Activated CD4-positive, alpha-beta T cell treated with anti-CD3 and anti-CD28 coated beads for 36 hours (primary cell): ENCODE measurements around the gene NOTCH4. TPM values are rescaled to one million over a fixed set of nuclear protein-coding genes. Genes with fewer than 3 reads are reported as not detected.
A peak's percentile ranks its signal among the peaks of the same experiment; 100 is the strongest.
"Not testable (repeated sequence)": the region's sequence is repeated elsewhere in the genome, so short reads cannot be mapped to it uniquely, and the experiment has no call there.

Experiments
- ATAC-seq: fragments of 200-7000 bp; cut with Tn5 transposase; one replicate; pipeline ENCODE4 v1.10.0; 2021; ENCODE audit warnings: mild to moderate bottlenecking, moderate library complexity
- CTCF ChIA-PET: fragments of 350-600 bp; sonication (Branson Sonifier 250); formaldehyde crosslinking; loops from one replicate; lab custom pipeline; 2021; ENCODE audit warnings: antibody characterized with exemption; lab: Charles Lee
- POLR2A ChIA-PET: fragments of 350-600 bp; sonication (Branson Sonifier 250); formaldehyde crosslinking; loops from one replicate; lab custom pipeline; 2021; ENCODE audit warnings: antibody characterized with exemption, inconsistent platforms; lab: Charles Lee
- DNase-seq: peaks from one replicate; pipeline ENCODE4 v3.0.0-alpha.2; 2020
- H3K27ac Mint-ChIP-seq: one replicate; pipeline ENCODE4 v1.8.0; 2021; ENCODE audit warnings: mixed read lengths
- H3K27me3 Mint-ChIP-seq: one replicate; pipeline ENCODE4 v1.8.0; 2021; ENCODE audit warnings: mixed read lengths
- H3K36me3 Mint-ChIP-seq: one replicate; pipeline ENCODE4 v1.8.0; 2021; ENCODE audit warnings: low read depth, mixed read lengths
- H3K4me1 Mint-ChIP-seq: one replicate; pipeline ENCODE4 v1.8.0; 2021; ENCODE audit warnings: mixed read lengths
- H3K4me3 Mint-ChIP-seq: one replicate; pipeline ENCODE4 v1.8.0; 2021; ENCODE audit warnings: mild to moderate bottlenecking, moderate library complexity, mixed read lengths
- H3K9me3 Mint-ChIP-seq: one replicate; pipeline ENCODE4 v1.8.0; 2021; ENCODE audit warnings: low read depth, mixed read lengths
- intact Hi-C, 2 experiments: fragments of 100-400 bp; cut with DNase I in 1 of 2; cut with micrococcal nuclease in 1 of 2; formaldehyde crosslinking; loops; one replicate each; pipeline versions ENCODE4 v1.14.2 to v1.15.1; 2022 to 2024; cut with DNase I, micrococcal nuclease
- total RNA-seq, 2 experiments: library from RNA; stranded (reverse); gene quantifications; one replicate each; pipeline ENCODE4 v1.2.3, GENCODE V29; 2021

Gene NOTCH4
- total RNA-seq, result 1 to 10 TPM in 1 of 2 experiments, under 1 TPM in 1; 0.69 to 1.1 TPM

DNA sequence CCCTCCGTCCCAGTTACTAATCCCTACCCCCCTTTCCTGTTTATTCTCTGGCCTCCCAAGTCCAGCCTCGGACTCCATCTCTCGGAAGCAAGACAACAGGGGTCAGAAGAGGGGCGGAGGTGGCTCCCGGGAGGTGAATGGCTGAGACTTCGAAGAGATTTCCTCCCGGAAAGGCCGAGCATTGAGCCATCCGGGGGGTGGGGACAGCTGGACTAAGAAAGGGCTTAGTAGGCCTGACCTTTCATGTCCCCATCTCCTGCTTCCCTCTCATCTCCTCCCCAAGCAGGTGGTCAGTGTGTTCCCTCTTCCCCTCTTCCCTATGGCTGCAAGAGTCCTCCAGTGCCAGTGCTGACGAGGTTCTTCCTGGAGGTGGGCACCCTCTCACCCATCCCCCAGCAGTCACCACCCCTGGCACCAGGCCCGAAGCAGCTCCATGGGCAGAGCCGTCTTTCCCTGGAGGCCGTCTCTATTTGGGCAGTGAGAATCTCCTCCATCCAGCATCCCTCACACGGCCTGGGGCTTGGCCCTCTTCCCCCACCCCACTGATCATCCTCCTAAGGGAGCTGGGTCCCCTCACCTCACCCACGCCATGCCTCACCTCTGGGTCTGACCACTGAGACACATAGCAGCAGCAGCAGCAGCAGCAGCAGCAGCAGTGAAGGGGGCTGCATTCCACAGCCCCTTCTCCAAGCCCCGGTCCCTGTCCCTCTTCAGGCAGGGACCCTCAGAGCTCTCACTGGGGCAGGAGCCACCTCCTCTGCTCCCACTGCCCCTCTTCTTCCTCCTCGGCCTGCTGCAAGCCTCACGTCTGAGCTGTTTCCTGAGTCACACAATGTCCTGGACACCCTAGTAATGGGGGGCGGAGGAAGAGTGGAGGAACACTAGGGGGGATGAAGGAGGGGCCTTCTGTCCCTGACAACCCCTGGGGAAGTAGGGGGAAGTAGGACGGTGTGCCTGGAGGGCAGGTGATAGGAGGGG lies at the start of gene NOTCH4:
TSS of gene NOTCH4 (minus strand) at position 810 of the 978 bp plus-strand sequence. CDS start at position 671, 139 bp downstream.
- Mint-ChIP-seq H3K36me3 (no peaks in the 10 kb centered on the region), H3K4me1 (peaks cover 13% of the 10 kb centered on the region), H3K4me3 (no peak within 1 kb of the TSS), H3K27me3 (no peaks in the 10 kb centered on the region), H3K27ac (peak within 1 kb of the TSS; percentile 24), H3K9me3 (no peaks in the 10 kb centered on the region)
- no peak for DNase-seq
- CTCF ChIA-PET, result interaction anchor here (1.1 kb wide), 1 partner anchor 21 kb away, joined by 3 read pairs; no protein-coding TSS in a partner anchor
- POLR2A ChIA-PET, result no interaction called here
- intact Hi-C loops, result no loop called here
- no peak for ATAC-seq

DNA sequence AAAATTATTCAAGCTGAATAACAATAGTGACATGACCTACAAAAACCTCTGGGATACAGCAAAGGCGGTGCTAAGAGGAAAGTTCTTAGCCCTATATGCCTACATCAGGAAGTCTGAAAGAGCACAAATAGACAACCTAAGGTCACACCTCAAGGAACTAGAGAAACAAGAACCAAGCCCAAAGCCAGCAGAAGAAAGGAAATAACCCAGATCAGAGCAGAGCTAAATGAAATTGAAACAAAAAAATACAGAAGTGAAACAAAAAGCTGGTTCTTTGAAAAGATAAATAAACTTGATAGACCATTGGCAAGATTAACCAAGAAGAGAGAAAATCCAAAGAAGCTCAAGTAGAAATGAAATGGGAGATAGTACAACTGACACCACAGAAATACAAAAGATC lies 47.6 kb upstream of the NOTCH4 start:
- peak overlapping the region; percentile 13 for H3K27ac Mint-ChIP-seq
- intact Hi-C loops, result no loop called here
- ChIA-PET POLR2A (no interaction called here), CTCF (interaction anchor here (0.7 to 1.4 kb wide), 3 partner anchors 16 to 204 kb away, joined by 3 to 4 read pairs (median 3); no protein-coding TSS in a partner anchor)
- H3K4me3 Mint-ChIP-seq, result no peak overlapping the region
- H3K9me3 Mint-ChIP-seq, result no peaks in the 10 kb centered on the region
- H3K36me3 Mint-ChIP-seq, result no peaks in the 10 kb centered on the region
- DNase-seq (no peak), ATAC-seq (no peak)
- no peaks in the 10 kb centered on the region for H3K27me3 Mint-ChIP-seq
- H3K4me1 Mint-ChIP-seq, result peaks cover 16% of the 10 kb centered on the region

DNA sequence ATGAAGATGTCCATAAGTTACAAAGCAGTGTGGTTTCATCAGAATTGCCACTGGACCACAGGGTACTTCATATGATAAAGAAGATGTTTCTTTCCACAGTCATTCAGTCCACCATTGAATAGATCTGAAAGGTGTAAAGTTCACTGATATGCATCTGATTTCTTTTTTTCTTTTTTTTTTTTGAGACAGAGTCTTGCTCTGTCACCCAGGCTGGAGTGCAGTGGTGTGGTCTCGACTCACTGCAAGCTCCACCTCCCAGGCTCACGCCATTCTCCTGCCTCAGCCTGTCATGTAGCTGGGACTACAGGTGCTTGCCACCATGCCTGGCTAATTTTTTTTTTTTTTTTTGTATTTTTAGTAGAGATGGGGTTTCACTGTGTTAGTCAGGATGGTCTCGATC lies 44.6 kb upstream of the NOTCH4 start:
- H3K27me3 Mint-ChIP-seq, POLR2A ChIA-PET, H3K36me3 Mint-ChIP-seq, H3K9me3 Mint-ChIP-seq, ATAC-seq, H3K27ac Mint-ChIP-seq, intact Hi-C loops, H3K4me3 Mint-ChIP-seq, DNase-seq: not testable (repeated sequence)
- H3K4me1 Mint-ChIP-seq, result peaks cover 14% of the 10 kb centered on the region
- CTCF ChIA-PET, result interaction anchor here (1.0 to 1.4 kb wide), 2 partner anchors 13 to 37 kb away, joined by 3 read pairs; no protein-coding TSS in a partner anchor

DNA sequence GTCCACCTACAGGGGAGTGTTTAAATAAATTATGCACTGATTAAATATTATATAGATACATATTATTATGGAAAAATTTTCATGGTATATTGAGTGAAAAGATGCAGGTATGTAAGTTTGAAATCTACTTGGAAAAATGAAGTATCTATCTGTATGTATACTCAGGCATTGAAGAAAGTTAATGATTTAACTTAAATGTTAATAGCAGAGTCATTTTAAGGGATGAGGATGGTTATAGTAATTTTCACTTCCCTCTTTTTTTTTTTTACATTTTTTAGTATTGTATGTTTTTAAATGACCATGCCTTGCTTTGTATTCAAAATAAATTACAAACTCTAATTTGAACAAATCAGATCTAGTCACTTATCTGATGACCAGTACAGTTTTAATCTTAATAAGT lies 43.2 kb upstream of the NOTCH4 start:
- DNase-seq, result no peak
- ChIA-PET CTCF (interaction anchor here (1.4 to 1.9 kb wide), 2 partner anchors 11 to 38 kb away, joined by 3 to 7 read pairs; no protein-coding TSS in a partner anchor), POLR2A (no interaction called here)
- H3K27ac Mint-ChIP-seq, result no peak overlapping the region
- H3K4me3 Mint-ChIP-seq, result no peak overlapping the region
- no peak for ATAC-seq
- intact Hi-C loops, result no loop called here
- no peaks in the 10 kb centered on the region for H3K9me3 Mint-ChIP-seq
- no peaks in the 10 kb centered on the region for H3K36me3 Mint-ChIP-seq
- H3K27me3 Mint-ChIP-seq, result peaks cover under 1% of the 10 kb centered on the region
- H3K4me1 Mint-ChIP-seq, result peaks cover 12% of the 10 kb centered on the region

DNA sequence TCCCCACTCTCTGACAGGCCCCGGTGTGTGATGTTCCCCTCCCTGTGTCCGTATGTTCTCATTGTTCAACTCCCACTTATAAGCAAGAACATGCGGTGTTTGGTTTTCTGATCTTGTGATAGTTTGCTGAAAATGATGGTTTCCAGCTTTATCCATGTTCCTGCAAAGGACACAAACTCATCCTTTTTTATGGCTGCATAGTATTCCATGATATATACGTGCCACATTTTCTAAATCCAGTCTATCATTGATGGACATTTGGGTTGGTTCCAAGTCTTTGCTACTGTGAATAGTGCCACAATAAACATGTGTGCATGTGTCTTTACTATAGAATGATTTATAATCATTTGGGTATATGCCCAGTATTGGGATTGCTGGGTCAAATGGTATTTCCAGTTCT lies 33.4 kb upstream of the NOTCH4 start:
- intact Hi-C loops, H3K4me3 Mint-ChIP-seq, H3K9me3 Mint-ChIP-seq, ATAC-seq, H3K27me3 Mint-ChIP-seq, DNase-seq, H3K36me3 Mint-ChIP-seq, H3K27ac Mint-ChIP-seq, POLR2A ChIA-PET: not testable (repeated sequence)
- CTCF ChIA-PET, result interaction anchor here (0.9 kb wide), 1 partner anchor 529 kb away, joined by 3 read pairs; no protein-coding TSS in a partner anchor
- H3K4me1 Mint-ChIP-seq, result peaks cover 25% of the 10 kb centered on the region

DNA sequence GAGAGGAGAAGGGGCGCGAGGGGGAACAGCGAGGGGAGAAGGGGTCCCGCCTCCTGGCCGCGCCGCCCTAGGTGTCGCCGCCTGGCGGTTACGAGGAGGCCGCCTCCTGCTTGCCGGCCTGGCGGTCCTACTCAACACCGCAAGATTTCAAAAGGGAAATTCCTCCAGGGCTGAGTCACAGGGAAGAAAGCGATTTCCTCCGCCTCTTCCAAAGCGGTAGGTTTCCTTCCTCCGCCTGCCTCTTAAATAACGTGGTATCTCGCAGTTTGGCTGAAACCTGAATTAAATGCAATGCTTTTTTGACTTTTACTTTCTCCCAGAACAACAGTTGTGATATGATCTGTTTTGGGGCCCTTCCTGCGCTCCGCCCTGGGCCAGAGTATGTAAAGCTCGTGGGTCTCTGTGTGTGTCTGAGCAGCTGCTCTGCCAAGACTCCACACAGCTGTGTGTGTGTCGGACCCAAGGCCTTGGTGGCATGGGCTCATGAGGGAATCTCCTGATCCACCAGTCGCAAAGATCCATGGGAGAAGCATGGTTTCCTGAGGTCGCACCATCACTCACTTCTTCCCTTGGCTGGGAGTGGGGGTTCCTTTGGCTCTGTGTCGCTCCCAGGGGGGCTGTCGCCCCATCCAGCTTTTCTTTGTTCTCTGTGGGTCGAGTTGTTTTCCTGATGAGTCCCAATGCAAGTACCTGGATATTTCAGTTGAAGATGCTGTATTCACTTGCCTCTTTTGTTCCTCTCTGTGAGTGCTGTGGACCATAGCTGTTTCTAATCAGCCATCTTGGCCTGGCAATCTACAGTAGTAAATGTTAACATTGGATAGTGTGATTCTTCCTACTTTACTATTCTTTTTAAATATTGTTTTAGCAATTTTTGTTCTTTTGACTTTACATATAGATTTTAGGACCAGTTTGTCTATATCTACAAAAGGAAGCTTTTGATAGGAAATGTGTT lies 31.6 kb upstream of the NOTCH4 start:
- Mint-ChIP-seq H3K4me1 (peaks cover 33% of the 10 kb centered on the region), H3K27me3 (peaks cover 8% of the 10 kb centered on the region), H3K9me3 (no peaks in the 10 kb centered on the region), H3K36me3 (no peaks in the 10 kb centered on the region), H3K4me3 (peak overlapping the region; percentile 43), H3K27ac (peak overlapping the region; percentile 76)
- ChIA-PET CTCF (interaction anchor here (0.5 to 3.1 kb wide), 11 partner anchors 10 to 745 kb away, joined by 3 to 24 read pairs (median 3); no protein-coding TSS in a partner anchor), POLR2A (interaction anchor here (0.6 to 1.0 kb wide), 2 partner anchors 8 to 128 kb away, joined by 3 to 4 read pairs; partner anchors contain the start of gene ATF6B)
- intact Hi-C loops, result loop anchor here in 1 of 2 experiments (2.0 kb wide), 2 partner anchors 15 to 115 kb away; partner anchors contain the start of gene TSBP1
- ATAC-seq (peak; percentile 90), DNase-seq (peak; percentile 84)

DNA sequence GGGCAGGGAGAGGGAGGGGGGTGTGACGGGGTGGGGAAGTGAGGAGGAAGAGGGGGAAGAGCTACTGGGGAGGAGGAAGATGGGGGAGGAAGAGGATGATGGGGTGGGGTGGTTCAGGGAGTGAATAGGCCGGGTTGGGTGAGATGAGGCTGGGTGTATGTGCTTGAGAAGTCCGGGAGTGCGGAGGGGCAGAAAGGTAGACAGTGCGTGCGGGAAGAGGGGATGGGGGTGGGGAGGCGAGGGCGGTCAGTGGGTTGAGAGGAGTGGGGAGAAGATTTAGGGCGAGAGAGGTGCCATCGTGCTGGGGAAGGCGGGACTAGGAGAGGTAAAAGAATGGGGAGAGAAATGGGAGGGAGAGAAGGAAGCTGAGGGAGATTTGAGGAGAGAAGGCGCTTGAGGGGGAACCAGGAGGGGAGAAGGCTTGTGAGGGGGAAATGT lies 30.9 kb upstream of the NOTCH4 start:
- intact Hi-C loops, result loop anchor here in 1 of 2 experiments (2.0 kb wide), 2 partner anchors 14 to 116 kb away; partner anchors contain the start of gene TSBP1
- Mint-ChIP-seq H3K27me3 (peaks cover 3% of the 10 kb centered on the region), H3K36me3 (no peaks in the 10 kb centered on the region), H3K27ac (peak overlapping the region; percentile 76), H3K4me3 (peak overlapping the region; percentile 43), H3K4me1 (peaks cover 33% of the 10 kb centered on the region), H3K9me3 (no peaks in the 10 kb centered on the region)
- CTCF ChIA-PET, result interaction anchor here (0.5 to 3.1 kb wide), 5 partner anchors 10 to 612 kb away, joined by 3 to 24 read pairs (median 3); no protein-coding TSS in a partner anchor
- no peak for DNase-seq
- no peak for ATAC-seq
- POLR2A ChIA-PET, result interaction anchor here (1.0 kb wide), 1 partner anchor 127 kb away, joined by 3 read pairs; the partner anchor contains the start of gene ATF6B

DNA sequence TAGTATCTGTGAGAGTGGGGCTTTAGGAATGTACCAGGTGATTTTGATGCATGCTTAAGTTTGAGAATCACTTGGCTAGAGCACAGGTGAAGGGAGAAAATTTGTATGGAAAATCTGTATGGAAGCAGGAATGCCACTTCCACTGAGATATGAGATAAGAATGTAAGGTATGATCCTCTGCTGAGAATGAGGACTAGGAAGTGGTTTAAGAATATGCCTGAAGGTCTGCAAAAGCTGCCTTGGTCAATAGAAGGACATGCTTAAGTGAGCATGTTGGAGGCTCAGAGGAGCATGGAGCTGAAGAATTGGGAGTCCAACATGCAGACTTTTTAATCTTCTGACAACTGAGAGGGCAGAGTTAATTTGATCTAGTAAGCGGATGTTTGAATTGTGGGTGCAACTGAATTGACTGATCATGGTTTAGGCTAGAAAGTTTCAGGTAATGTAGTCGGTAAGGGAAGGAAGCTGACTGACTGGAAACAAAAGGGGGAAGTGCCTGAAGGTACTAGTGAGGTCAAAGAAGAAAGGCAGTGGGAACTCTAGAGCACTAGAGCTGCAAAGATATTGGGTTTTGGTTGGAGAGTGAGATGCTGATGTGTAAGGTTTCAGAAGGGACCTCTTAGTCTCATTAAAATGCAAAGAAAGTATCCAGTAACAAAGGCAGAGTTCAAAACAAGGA lies 28.6 kb upstream of the NOTCH4 start:
- Mint-ChIP-seq H3K9me3 (peaks cover 4% of the 10 kb centered on the region), H3K4me1 (peaks cover 33% of the 10 kb centered on the region), H3K27ac (no peak overlapping the region), H3K36me3 (no peaks in the 10 kb centered on the region), H3K27me3 (no peaks in the 10 kb centered on the region), H3K4me3 (no peak overlapping the region)
- POLR2A ChIA-PET, result interaction anchor here (0.6 kb wide), 1 partner anchor 1926 kb away, joined by 3 read pairs; no protein-coding TSS in a partner anchor
- CTCF ChIA-PET, result interaction anchor here (0.7 to 0.8 kb wide), 2 partner anchors 14 to 1281 kb away, joined by 3 read pairs; no protein-coding TSS in a partner anchor
- ATAC-seq (peak; percentile 65), DNase-seq (no peak)
- intact Hi-C loops, result no loop called here

DNA sequence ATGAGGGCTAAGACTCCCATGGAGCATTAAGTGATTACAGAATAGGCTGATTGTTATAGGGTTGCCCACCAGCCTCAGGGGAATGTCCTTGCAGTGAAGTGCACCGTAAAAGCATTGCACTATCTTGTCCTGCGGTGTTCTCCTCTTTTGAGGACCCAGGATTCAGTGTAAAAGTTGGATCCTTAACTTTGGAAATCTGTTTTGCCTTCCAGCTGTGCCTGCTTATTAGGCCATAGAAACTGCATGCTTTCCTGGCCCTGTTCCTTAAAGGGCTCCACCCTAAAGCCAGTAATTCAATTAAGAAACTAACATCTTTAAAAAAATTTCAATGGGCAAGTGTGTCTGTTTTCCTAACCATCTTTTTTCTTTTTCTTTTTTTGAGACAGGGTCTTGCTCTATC lies 25.4 kb upstream of the NOTCH4 start:
- DNase-seq (no peak), ATAC-seq (no peak)
- Mint-ChIP-seq H3K4me3 (no peak overlapping the region), H3K9me3 (peaks cover 4% of the 10 kb centered on the region), H3K27ac (no peak overlapping the region), H3K36me3 (no peaks in the 10 kb centered on the region), H3K4me1 (peaks cover 24% of the 10 kb centered on the region), H3K27me3 (no peaks in the 10 kb centered on the region)
- CTCF ChIA-PET, result interaction anchor here (0.8 to 2.0 kb wide), 3 partner anchors 132 to 164 kb away, joined by 3 to 5 read pairs (median 3); no protein-coding TSS in a partner anchor
- POLR2A ChIA-PET, result no interaction called here
- intact Hi-C loops, result loop anchor here (5.0 to 10.0 kb wide), 3 partner anchors 132 to 446 kb away; no protein-coding TSS in a partner anchor

DNA sequence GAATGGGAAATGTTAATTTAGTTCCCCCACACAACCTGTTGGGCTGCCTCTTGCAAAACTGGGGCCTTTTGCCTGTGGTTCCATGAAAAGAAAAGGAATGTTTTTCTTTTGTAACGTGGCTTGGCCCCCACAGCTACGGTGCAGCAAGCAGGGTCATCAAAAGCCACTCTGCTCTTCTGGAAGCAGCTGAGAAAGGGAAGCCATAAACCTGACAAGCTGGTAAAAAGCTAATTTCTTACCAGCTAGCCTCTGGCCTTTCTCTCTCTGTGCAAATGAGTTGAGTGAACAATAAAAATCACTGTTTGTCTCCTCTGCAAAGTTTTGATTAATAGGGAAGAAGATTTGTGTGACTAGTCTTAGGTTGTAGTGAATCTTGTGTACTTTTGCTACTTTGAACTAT lies 23.5 kb upstream of the NOTCH4 start:
- CTCF ChIA-PET, result interaction anchor here (0.6 to 0.8 kb wide), 2 partner anchors 109 to 154 kb away, joined by 3 to 4 read pairs; no protein-coding TSS in a partner anchor
- ATAC-seq, result no peak
- Mint-ChIP-seq H3K36me3 (no peaks in the 10 kb centered on the region), H3K9me3 (peaks cover 4% of the 10 kb centered on the region), H3K27ac (no peak overlapping the region), H3K4me3 (no peak overlapping the region), H3K27me3 (no peaks in the 10 kb centered on the region), H3K4me1 (peaks cover 16% of the 10 kb centered on the region)
- intact Hi-C loops, result loop anchor here (5.0 to 10.0 kb wide), 3 partner anchors 130 to 447 kb away; no protein-coding TSS in a partner anchor
- DNase-seq, result no peak
- POLR2A ChIA-PET, result no interaction called here
